CD8-positive, alpha-beta memory T cell (primary cell): ENCODE data around the gene BBS7. TPM values are rescaled to one million over a fixed set of nuclear protein-coding genes. Genes with fewer than 3 reads are reported as not detected.

Experiments
- CTCF ChIA-PET: fragments of 350-600 bp; sonication (Branson Sonifier 250); formaldehyde crosslinking; loops from one replicate; lab custom pipeline; 2021; ENCODE audit warnings: antibody characterized with exemption; lab: Charles Lee
- POLR2A ChIA-PET: fragments of 350-600 bp; sonication (Branson Sonifier 250); formaldehyde crosslinking; loops from one replicate; lab custom pipeline; 2021; ENCODE audit warnings: antibody characterized with exemption; lab: Charles Lee
- DNase-seq, 5 donors: peaks; one replicate each; pipeline versions ENCODE4 v3.0.0 to v3.0.0-alpha.2; 2020 to 2022; ENCODE audit warnings: mixed read lengths in 1 of 5
- H3K27ac ChIP-seq: one replicate; pipeline ENCODE4 v1.7.0; 2013; ENCODE audit warnings: low read depth, mild to moderate bottlenecking, low read length, moderate library complexity
- H3K27me3 ChIP-seq: 2 replicates; pipeline ENCODE4 v1.7.0; 2013; ENCODE audit warnings: low read length, mild to moderate bottlenecking; ENCODE audit not compliant: insufficient read depth, poor library complexity, severe bottlenecking
- H3K36me3 ChIP-seq: 2 replicates; pipeline ENCODE4 v1.7.0; 2013; ENCODE audit warnings: mild to moderate bottlenecking, low read length, moderate library complexity; ENCODE audit not compliant: insufficient read depth
- H3K4me1 ChIP-seq: 2 replicates; pipeline ENCODE4 v1.7.0; 2013; ENCODE audit warnings: mild to moderate bottlenecking, low read length, moderate library complexity; ENCODE audit not compliant: insufficient read depth
- H3K4me3 ChIP-seq: 2 replicates; pipeline ENCODE4 v1.7.0; 2013; ENCODE audit warnings: mild to moderate bottlenecking, low read length
- H3K9me3 ChIP-seq: 2 replicates; pipeline ENCODE4 v1.7.0; 2013; ENCODE audit warnings: mild to moderate bottlenecking, low read length
- H3K27ac Mint-ChIP-seq, 8 donors: one replicate each; pipeline ENCODE4 v1.8.0; 2020 to 2021; ENCODE audit warnings: mixed read lengths in 8 of 8, mild to moderate bottlenecking in 6 of 8, inconsistent platforms in 3 of 8, moderate library complexity in 3 of 8
- H3K27me3 Mint-ChIP-seq, 2 donors: one replicate each; pipeline ENCODE4 v1.8.0; 2020 to 2021; ENCODE audit warnings: mixed read lengths in 2 of 2, mild to moderate bottlenecking in 1 of 2, moderate library complexity in 1 of 2
- H3K36me3 Mint-ChIP-seq, 3 donors: one replicate each; pipeline ENCODE4 v1.8.0; 2020 to 2021; ENCODE audit warnings: mixed read lengths in 3 of 3, inconsistent platforms in 1 of 3, mild to moderate bottlenecking in 1 of 3
- H3K4me1 Mint-ChIP-seq, 3 donors: one replicate each; pipeline ENCODE4 v1.8.0; 2020 to 2021; ENCODE audit warnings: mixed read lengths in 3 of 3, inconsistent platforms in 1 of 3, mild to moderate bottlenecking in 1 of 3
- H3K4me3 Mint-ChIP-seq, 7 donors: one replicate each; pipeline ENCODE4 v1.8.0; 2020 to 2021; ENCODE audit warnings: mixed read lengths in 7 of 7, mild to moderate bottlenecking in 6 of 7, moderate library complexity in 4 of 7, inconsistent platforms in 2 of 7
- H3K9me3 Mint-ChIP-seq, 5 donors: one replicate each; pipeline ENCODE4 v1.8.0; 2020 to 2022; ENCODE audit warnings: mixed read lengths in 5 of 5, mild to moderate bottlenecking in 3 of 5, moderate library complexity in 2 of 5, inconsistent platforms in 1 of 5
- polyA plus RNA-seq: library from polyadenylated mRNA; unstranded; fragments of 300-500 nt; fragmentation: Illumina TruSeq; gene quantifications from one replicate; pipeline ENCODE4 v1.2.3, GENCODE V29; 2021
- total RNA-seq, 2 experiments: library from RNA; stranded (reverse); gene quantifications; one replicate each; pipeline ENCODE4 v1.2.3, GENCODE V29; 2021

BBS7 gene
- total and polyA plus RNA-seq, 3 experiments from 2014 or later = 10.8 to 23.4 (median 23.3) TPM

GRCh38 chr4:121789960-121790829 lies 80.1 kb downstream of the BBS7 start:
- no peak overlapping the region for H3K27ac ChIP-seq
- POLR2A ChIA-PET = no interaction called here
- peaks cover 9 to 36% of the 10 kb centered on the region in 2 donors for H3K27me3 Mint-ChIP-seq
- H3K9me3 ChIP-seq = no peaks in the 10 kb centered on the region
- H3K36me3 Mint-ChIP-seq = no peaks in the 10 kb centered on the region
- CTCF ChIA-PET = no interaction called here
- H3K4me3 Mint-ChIP-seq = no peak overlapping the region
- H3K4me1 Mint-ChIP-seq = peaks cover 0 to 6% (median 0%) of the 10 kb centered on the region in 3 donors
- DNase-seq = no peak
- H3K27me3 ChIP-seq = no peaks in the 10 kb centered on the region
- H3K9me3 Mint-ChIP-seq = peaks cover 0 to 3% (median 0%) of the 10 kb centered on the region in 5 donors
- H3K4me3 ChIP-seq = no peak overlapping the region
- H3K4me1 ChIP-seq = no peaks in the 10 kb centered on the region
- H3K36me3 ChIP-seq = no peaks in the 10 kb centered on the region
- H3K27ac Mint-ChIP-seq = no peak overlapping the region

GRCh38 chr4:121789455-121789854 lies 80.8 kb downstream of the BBS7 start:
- Histone ChIP-seq H3K27ac (no peak overlapping the region), H3K4me1 (no peaks in the 10 kb centered on the region), H3K4me3 (no peak overlapping the region), H3K9me3 (no peaks in the 10 kb centered on the region), H3K27me3 (no peaks in the 10 kb centered on the region), H3K36me3 (no peaks in the 10 kb centered on the region)
- H3K27me3 Mint-ChIP-seq = peaks cover 12 to 44% of the 10 kb centered on the region in 2 donors
- H3K4me1 Mint-ChIP-seq = peaks cover 0 to under 1% (median 0%) of the 10 kb centered on the region in 3 donors
- H3K36me3 Mint-ChIP-seq = peaks cover 0 to 2% (median 0%) of the 10 kb centered on the region in 3 donors
- POLR2A ChIA-PET = no interaction called here
- no peak overlapping the region for H3K4me3 Mint-ChIP-seq
- H3K27ac Mint-ChIP-seq = no peak overlapping the region
- DNase-seq = no peak
- CTCF ChIA-PET = no interaction called here
- H3K9me3 Mint-ChIP-seq = peaks cover 2 to 5% (median 3%) of the 10 kb centered on the region in 5 donors

GRCh38 chr4:121788896-121789295 lies 81.4 kb downstream of the BBS7 start:
- no peak overlapping the region for H3K27ac ChIP-seq
- H3K27me3 ChIP-seq = no peaks in the 10 kb centered on the region
- H3K9me3 ChIP-seq = no peaks in the 10 kb centered on the region
- ChIA-PET POLR2A (interaction anchor here (0.6 kb wide), 1 partner anchor 11 kb away, joined by 6 read pairs; no protein-coding TSS in a partner anchor), CTCF (no interaction called here)
- no peaks in the 10 kb centered on the region for H3K36me3 ChIP-seq
- H3K36me3 Mint-ChIP-seq = peaks cover 0 to 4% (median 0%) of the 10 kb centered on the region in 3 donors
- no peak for DNase-seq
- no peak overlapping the region for H3K4me3 Mint-ChIP-seq
- H3K27me3 Mint-ChIP-seq = peaks cover 12 to 49% of the 10 kb centered on the region in 2 donors
- no peaks in the 10 kb centered on the region for H3K4me1 ChIP-seq
- no peak overlapping the region for H3K4me3 ChIP-seq
- H3K4me1 Mint-ChIP-seq = no peaks in the 10 kb centered on the region
- H3K27ac Mint-ChIP-seq = no peak overlapping the region
- H3K9me3 Mint-ChIP-seq = peaks cover 3 to 8% (median 5%) of the 10 kb centered on the region in 5 donors

- no peaks in the 10 kb centered on the region for H3K36me3 ChIP-seq
- peaks cover 0 to 4% (median under 1%) of the 10 kb centered on the region in 3 donors for H3K36me3 Mint-ChIP-seq
- no peaks in the 10 kb centered on the region for H3K27me3 ChIP-seq
- CTCF ChIA-PET = interaction anchor here (1.1 kb wide), 1 partner anchor 9 kb away, joined by 3 read pairs; no protein-coding TSS in a partner anchor
- no peaks in the 10 kb centered on the region for H3K4me1 Mint-ChIP-seq
- H3K4me3 Mint-ChIP-seq = no peak overlapping the region
- no peak overlapping the region for H3K27ac Mint-ChIP-seq
- H3K4me1 ChIP-seq = no peaks in the 10 kb centered on the region
- H3K4me3 ChIP-seq = no peak overlapping the region
- POLR2A ChIA-PET = no interaction called here
- peaks cover 12 to 58% of the 10 kb centered on the region in 2 donors for H3K27me3 Mint-ChIP-seq
- no peak overlapping the region for H3K27ac ChIP-seq
- H3K9me3 Mint-ChIP-seq = peaks cover 3 to 8% (median 5%) of the 10 kb centered on the region in 5 donors
- H3K9me3 ChIP-seq = no peaks in the 10 kb centered on the region
- no peak for DNase-seq
Observed at GRCh38 chr4:121786221-121786620, 84.1 kb downstream of the BBS7 start.

GRCh38 chr4:121785479-121785878 lies 84.8 kb downstream of the BBS7 start:
- Histone ChIP-seq H3K27ac (no peak overlapping the region), H3K4me3 (no peak overlapping the region), H3K4me1 (no peaks in the 10 kb centered on the region), H3K27me3 (no peaks in the 10 kb centered on the region), H3K36me3 (no peaks in the 10 kb centered on the region), H3K9me3 (no peaks in the 10 kb centered on the region)
- CTCF ChIA-PET = interaction anchor here (1.1 kb wide), 1 partner anchor 9 kb away, joined by 3 read pairs; no protein-coding TSS in a partner anchor
- H3K4me1 Mint-ChIP-seq = no peaks in the 10 kb centered on the region
- no peak overlapping the region for H3K4me3 Mint-ChIP-seq
- H3K9me3 Mint-ChIP-seq = peaks cover 3 to 8% (median 5%) of the 10 kb centered on the region in 5 donors
- POLR2A ChIA-PET = no interaction called here
- peaks cover 17 to 65% of the 10 kb centered on the region in 2 donors for H3K27me3 Mint-ChIP-seq
- DNase-seq = no peak
- H3K27ac Mint-ChIP-seq = peak overlapping the region in 1 of 8 donors; percentile 55
- peaks cover 0 to 4% (median 1%) of the 10 kb centered on the region in 3 donors for H3K36me3 Mint-ChIP-seq

- H3K36me3 Mint-ChIP-seq = peaks cover 0 to 4% (median 1%) of the 10 kb centered on the region in 3 donors
- no peaks in the 10 kb centered on the region for H3K4me1 Mint-ChIP-seq
- H3K4me3 Mint-ChIP-seq = no peak overlapping the region
- no peaks in the 10 kb centered on the region for H3K27me3 ChIP-seq
- H3K4me3 ChIP-seq = no peak overlapping the region
- ChIA-PET CTCF (no interaction called here), POLR2A (no interaction called here)
- no peaks in the 10 kb centered on the region for H3K36me3 ChIP-seq
- no peak overlapping the region for H3K27ac Mint-ChIP-seq
- no peak overlapping the region for H3K27ac ChIP-seq
- no peaks in the 10 kb centered on the region for H3K4me1 ChIP-seq
- no peaks in the 10 kb centered on the region for H3K9me3 ChIP-seq
- peaks cover 3 to 8% (median 5%) of the 10 kb centered on the region in 5 donors for H3K9me3 Mint-ChIP-seq
- no peak for DNase-seq
- peaks cover 17 to 67% of the 10 kb centered on the region in 2 donors for H3K27me3 Mint-ChIP-seq
Observed at GRCh38 chr4:121784975-121785374, 85.3 kb downstream of the BBS7 start.

GRCh38 chr4:121784401-121784800 lies 85.9 kb downstream of the BBS7 start:
- H3K36me3 ChIP-seq = no peaks in the 10 kb centered on the region
- CTCF ChIA-PET = no interaction called here
- POLR2A ChIA-PET = no interaction called here
- no peaks in the 10 kb centered on the region for H3K27me3 ChIP-seq
- Mint-ChIP-seq H3K9me3 (peaks cover 3 to 8% (median 5%) of the 10 kb centered on the region in 5 donors), H3K4me3 (no peak overlapping the region), H3K27ac (no peak overlapping the region), H3K36me3 (peaks cover 0 to 4% (median 1%) of the 10 kb centered on the region in 3 donors), H3K4me1 (no peaks in the 10 kb centered on the region), H3K27me3 (peaks cover 17 to 65% of the 10 kb centered on the region in 2 donors)
- H3K4me3 ChIP-seq = no peak overlapping the region
- H3K27ac ChIP-seq = no peak overlapping the region
- H3K9me3 ChIP-seq = no peaks in the 10 kb centered on the region
- no peak for DNase-seq
- H3K4me1 ChIP-seq = no peaks in the 10 kb centered on the region

GRCh38 chr4:121783210-121783609 lies 87.1 kb downstream of the BBS7 start:
- peaks cover 3 to 8% (median 5%) of the 10 kb centered on the region in 5 donors for H3K9me3 Mint-ChIP-seq
- ChIA-PET CTCF (no interaction called here), POLR2A (no interaction called here)
- peaks cover 0 to 4% (median 1%) of the 10 kb centered on the region in 3 donors for H3K36me3 Mint-ChIP-seq
- Histone ChIP-seq H3K27ac (no peak overlapping the region), H3K36me3 (no peaks in the 10 kb centered on the region), H3K27me3 (no peaks in the 10 kb centered on the region), H3K4me1 (no peaks in the 10 kb centered on the region), H3K4me3 (no peak overlapping the region), H3K9me3 (no peaks in the 10 kb centered on the region)
- no peak overlapping the region for H3K27ac Mint-ChIP-seq
- no peak overlapping the region for H3K4me3 Mint-ChIP-seq
- DNase-seq = no peak
- H3K4me1 Mint-ChIP-seq = peaks cover 0 to 2% (median under 1%) of the 10 kb centered on the region in 3 donors
- peaks cover 14 to 55% of the 10 kb centered on the region in 2 donors for H3K27me3 Mint-ChIP-seq
